A549 treated with DMSO at 1 μM for 4 hours (cell line): ENCODE data around the gene CCDC39. TPM values are rescaled to one million over a fixed set of nuclear protein-coding genes. Genes with fewer than 3 reads are reported as not detected.

Source experiments
- total RNA-seq: library from RNA; stranded (reverse); fragments of 200-300 nt; extraction: Qiagen RNA extraction; gene quantifications from 5 replicates; pipeline ENCODE4 v1.2.3, GENCODE V29; 2022; ENCODE audit warnings: low read depth

The CCDC39 gene
- total RNA-seq: 0.13 TPM in 1 of 5 replicates, not detected in the others

GRCh38 chr3:180679178-180680096 is at the start of gene CCDC39:
CCDC39 (minus strand) TSS chr3:180679489; CDS start chr3:180679380, 109 bp downstream.

DNA sequence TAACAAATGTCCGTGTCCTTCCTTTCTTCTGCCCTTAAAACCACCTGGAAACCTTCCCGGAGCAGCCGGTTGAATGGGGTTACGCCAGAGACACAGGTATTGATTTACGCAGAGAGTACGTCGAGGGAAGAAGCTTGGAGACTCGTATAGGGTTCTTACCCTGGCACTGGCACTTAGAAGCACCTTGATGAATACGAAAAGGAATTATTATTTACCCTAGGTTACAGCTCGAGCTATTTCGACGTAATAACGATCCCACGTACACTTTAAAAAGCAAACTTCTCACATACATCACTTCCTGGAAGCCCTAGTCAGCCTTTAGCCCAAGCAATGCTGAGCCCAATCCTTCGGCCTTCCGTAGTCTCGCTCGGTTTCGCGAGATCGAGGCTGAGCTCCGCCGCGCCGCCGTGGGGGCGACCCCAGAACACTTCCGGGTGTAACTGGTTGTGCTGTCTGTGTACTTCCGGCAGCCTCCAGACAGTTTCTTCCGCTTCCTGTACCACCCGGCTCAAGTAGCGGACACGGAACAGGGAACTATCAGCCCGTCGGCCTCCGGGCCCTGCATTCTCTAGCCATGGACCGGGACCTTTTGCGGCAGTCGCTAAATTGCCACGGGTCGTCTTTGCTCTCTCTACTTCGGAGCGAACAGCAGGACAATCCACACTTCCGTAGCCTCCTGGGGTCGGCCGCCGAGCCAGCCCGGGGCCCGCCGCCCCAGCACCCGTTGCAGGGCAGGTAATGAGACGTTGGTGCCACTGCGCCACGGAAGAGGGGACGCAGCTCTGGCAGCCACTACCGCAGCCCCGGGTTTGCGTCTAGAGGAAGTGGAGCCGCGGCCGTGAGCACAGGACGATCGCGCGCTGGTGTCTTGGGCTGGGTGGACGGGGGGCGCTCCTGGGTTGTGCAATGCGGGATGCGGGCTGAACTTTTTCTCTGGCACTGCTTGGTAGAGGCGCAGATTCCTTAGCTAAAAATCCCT is 77.3 kb downstream of the CCDC39 start, which contains the start of gene TTC14:
TSS of gene TTC14 (plus strand) at position 476 of the 979 bp plus-strand sequence. CDS start at position 575, 99 bp downstream.

Other genes with a start within 250 kb of the CCDC39 start
- gene TTC14, start 77.3 kb downstream of the CCDC39 start, total RNA-seq: 13.0 to 17.4 TPM (median 14.8 TPM) in 5 replicates
- 68.4 to 91.5 TPM (median 86.8 TPM) in 5 replicates for gene FXR1, start 233.2 kb upstream of the CCDC39 start, total RNA-seq